RPMI7951 (cell line): Measurements from ENCODE around the gene ITIH5. TPM values are rescaled to one million over a fixed set of nuclear protein-coding genes. Genes with fewer than 3 reads are reported as not detected.

Experiments used
- DNase-seq: peaks from one replicate; pipeline ENCODE4 v3.0.0-alpha.2; 2012; ENCODE audit warnings: low read depth
- total RNA-seq: library from RNA; depleted of rRNA; stranded (reverse); fragments of >200 nt; shearing (Covaris generic); gene quantifications from 2 replicates; pipeline ENCODE4 v1.2.3, GENCODE V29; 2014

Gene ITIH5
- total RNA-seq, 1 experiment from 2014 or later, result 7.7 TPM

GRCh38 chr10:7587168-7587864 is 79.5 kb downstream of the ITIH5 start:
- DNase-seq, result no peak

GRCh38 chr10:7585228-7585627 is 81.5 kb downstream of the ITIH5 start:
- no peak for DNase-seq

GRCh38 chr10:7583626-7584025 is 83.1 kb downstream of the ITIH5 start:
- DNase-seq, result no peak

DNA sequence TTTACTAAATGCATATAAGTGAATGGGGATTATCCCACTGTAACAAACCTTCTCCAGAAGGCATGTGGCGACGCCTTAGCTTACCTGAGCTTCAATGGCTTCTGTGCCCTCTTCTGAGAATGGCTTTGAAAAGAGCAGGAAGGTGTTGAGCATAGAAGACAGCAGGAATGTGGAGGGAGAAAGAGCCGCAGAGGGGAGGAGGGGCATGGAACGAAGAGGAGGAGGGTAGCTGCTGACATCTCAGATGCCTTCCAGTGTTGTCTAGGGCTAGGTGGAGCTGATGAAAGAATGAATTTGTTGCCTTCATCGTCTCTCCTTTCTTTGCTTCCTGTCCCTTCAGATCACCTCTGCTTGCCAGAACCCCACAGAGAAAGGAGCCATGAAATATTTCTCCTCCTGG is 86.2 kb downstream of the ITIH5 start:
- DNase-seq, result no peak

GRCh38 chr10:7579681-7580080 is 87.1 kb downstream of the ITIH5 start:
- no peak for DNase-seq

- DNase-seq, result no peak
Observed at GRCh38 chr10:7577579-7577978, 89.2 kb downstream of the ITIH5 start.

- DNase-seq, result no peak
Observed at GRCh38 chr10:7577176-7577575, 89.6 kb downstream of the ITIH5 start.

DNA sequence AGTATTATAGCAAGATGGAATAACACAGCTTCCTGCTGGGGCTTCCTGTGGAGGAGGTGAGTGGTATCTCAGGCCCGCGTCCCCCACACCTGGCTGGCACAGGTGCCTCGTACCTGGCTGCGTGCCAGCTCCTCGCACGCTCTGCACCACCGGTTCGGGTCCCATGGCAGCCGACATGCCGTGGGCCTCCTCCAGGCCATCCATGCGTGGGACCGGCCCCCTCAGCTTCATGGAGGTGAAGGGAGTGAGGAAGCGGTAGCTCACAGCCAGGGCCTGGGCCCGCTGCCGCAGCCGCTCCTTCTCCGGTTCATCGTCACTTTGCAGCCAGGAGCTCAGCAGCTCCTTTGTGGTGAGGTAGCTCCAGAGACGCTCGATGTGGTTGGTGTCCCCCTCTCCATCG is 90.4 kb downstream of the ITIH5 start:
- no peak for DNase-seq

GRCh38 chr10:7572391-7572790 is 94.4 kb downstream of the ITIH5 start:
- DNase-seq, result no peak

DNA sequence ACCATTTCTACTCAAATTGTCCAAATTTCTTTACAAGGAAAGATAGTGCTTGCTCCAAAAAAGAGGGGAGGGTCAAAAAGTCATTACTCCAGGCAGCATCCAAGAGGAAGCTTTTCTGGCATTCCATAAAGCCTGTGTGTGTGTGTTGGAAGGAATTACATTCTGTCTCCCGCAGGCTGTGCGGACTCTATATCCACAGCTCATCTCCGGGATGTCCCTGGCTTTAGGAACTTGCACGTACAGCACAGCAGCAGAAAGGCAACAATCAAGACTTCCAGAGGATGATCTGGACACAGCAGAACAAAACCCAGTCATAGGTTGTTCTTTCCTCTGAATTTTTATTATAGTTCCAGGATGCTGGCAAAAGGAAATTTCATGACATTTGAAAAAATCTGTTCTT is 94.8 kb downstream of the ITIH5 start:
- DNase-seq, result no peak

GRCh38 chr10:7567911-7568620 is 98.7 kb downstream of the ITIH5 start:
- no peak for DNase-seq

DNA sequence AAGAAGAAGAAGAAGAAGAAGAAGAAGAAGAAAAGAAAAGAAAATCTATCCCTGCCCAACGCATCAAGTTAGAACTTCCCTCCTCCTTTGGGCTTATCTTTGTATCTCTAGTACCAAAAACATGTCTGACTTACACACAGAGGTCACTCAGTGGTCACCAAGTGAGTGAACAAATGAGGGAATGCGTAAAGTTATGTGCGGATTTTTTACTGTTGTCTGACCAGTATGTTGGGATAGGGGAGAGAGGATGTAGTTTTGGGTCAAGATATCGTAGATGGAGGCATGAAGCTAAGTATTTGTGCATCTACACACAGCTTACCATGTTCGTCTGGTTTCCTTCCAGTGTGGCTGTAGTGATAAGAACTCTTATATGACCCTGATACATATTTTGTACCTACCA is 99.9 kb downstream of the ITIH5 start:
- DNase-seq, result no peak

DNA sequence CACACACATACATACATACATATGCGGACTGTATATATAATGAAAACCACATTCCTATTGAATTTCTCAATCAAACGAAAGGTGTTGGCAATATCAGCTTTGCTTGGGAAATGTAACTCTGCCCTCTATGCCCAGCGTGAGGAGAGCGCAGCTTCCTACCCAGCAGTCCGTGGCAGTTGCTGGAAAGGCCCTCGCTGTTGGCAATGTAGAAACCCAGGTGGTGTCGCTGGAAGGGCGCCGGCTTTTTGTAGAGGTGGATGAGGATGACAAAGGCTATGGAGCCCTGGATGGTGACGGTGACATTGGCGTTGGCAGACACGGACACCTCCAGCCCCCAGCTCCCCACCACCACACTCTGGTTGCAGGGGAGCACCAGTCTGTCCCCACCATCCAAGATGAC is 100.9 kb downstream of the ITIH5 start:
- no peak for DNase-seq

DNA sequence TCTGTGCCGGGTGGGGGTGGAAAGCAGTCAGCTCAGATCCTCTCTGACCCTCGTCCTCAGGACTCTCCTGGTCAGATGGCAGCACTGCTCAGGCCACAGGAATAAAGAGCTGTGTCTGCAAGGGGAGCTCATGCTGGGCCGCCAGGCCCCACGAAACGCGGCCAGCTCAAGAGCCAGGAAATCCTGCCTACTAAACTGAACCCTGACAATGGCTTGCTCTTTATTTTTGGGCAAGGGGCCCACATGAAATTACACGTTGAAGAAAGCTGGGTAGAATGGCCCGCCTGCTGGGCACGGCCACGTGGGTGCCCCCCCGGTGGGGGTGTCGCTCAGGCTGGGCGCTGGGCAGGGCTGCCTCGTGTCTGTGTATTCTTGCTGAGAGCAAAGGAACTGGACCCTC is 103.0 kb downstream of the ITIH5 start:
- DNase-seq, result no peak

DNA sequence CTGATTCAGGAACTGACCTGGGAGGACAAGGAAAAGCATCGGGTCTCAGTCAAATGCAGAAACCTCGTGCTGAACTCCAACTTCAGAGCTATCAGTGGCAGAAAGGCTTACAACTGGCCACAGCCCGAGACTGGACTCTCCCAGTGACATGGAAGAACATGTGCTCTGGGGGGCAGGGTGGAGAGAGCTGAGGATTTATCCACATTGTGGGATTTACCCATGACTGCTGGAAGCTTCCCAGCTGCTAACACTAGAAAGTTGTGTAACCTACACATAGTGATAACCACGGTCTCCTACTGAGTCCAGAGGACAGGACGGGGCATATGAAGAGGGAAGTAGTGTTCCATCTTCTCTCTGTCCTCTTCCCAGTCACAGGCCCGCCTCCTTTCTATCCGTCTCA is 103.4 kb downstream of the ITIH5 start:
- DNase-seq, result no peak

GRCh38 chr10:7561985-7562384 is 104.8 kb downstream of the ITIH5 start:
- DNase-seq, result no peak

GRCh38 chr10:7561216-7561893 is 105.4 kb downstream of the ITIH5 start:
- DNase-seq, result no peak

DNA sequence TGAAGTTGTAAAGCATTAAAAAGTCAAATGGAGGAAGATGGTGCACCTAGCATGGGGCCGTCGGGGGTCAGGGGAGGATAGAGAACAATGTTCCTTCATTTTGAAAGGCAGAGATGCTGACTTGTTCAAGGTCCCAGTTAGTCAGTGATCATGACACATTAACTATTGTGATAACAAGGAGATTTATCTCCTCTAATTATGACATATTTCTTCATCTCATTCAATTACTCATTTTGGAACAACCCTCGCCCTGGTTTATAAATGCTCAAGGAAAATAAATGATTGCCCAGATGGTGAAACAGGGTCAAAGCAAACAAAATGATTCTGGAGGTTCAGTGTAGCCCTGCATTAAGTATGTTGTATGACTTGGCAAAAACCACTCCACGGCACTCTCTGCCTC is 106.2 kb downstream of the ITIH5 start:
- DNase-seq, result no peak

DNA sequence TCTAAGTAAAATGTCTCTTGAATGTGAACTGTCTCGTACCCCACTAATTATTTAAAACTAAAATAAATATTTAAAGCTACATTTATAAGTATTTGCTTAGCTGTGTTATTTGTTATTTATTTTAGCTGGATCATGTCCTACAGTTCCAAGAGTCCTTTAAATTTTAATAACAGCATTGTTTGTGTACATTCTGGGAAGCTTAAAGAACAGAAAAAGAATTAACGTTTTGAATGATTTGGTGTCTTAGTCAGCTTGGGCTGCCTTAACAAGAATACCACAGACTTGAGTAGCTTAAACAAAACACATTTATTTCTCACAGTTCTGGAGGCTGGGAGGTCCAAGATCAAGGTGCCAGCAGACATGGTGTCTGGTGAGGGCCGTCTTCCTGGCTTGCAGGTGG is 107.4 kb downstream of the ITIH5 start:
- DNase-seq, result no peak

GRCh38 chr10:7558036-7558435 is 108.7 kb downstream of the ITIH5 start:
- DNase-seq, result no peak

- no peak for DNase-seq
Observed at GRCh38 chr10:7553531-7553930, 113.2 kb downstream of the ITIH5 start.

- DNase-seq, result no peak
Observed at GRCh38 chr10:7551950-7552716, 114.6 kb downstream of the ITIH5 start.
